HEK293 (cell line): ENCODE results near the gene PPFIA1.

ENCODE experiments used
- CTCF ChIA-PET: fragments of 350-600 bp; formaldehyde crosslinking; extraction: SDS; loops from one replicate; lab custom pipeline; 2021; ENCODE audit warnings: antibody characterized with exemption; lab: Yijun Ruan, JAX
- POLR2A ChIA-PET: fragments of 300-600 bp; formaldehyde crosslinking; extraction: SDS; loops from one replicate; lab custom pipeline; 2020; ENCODE audit warnings: antibody characterized with exemption, inconsistent platforms; lab: Yijun Ruan, JAX
- H3K27ac ChIP-seq: fragments of 200-500 bp; sonication (Bioruptor generic); 2 replicates; pipeline ENCODE4 v1.5.1; 2014; ENCODE audit warnings: low read depth, low read length, control low read depth, inconsistent platforms; ENCODE audit errors: extremely low read depth
- H3K36me3 ChIP-seq, 2 experiments: fragments of 200-500 bp in 1 of 2; sonication (Bioruptor generic) in 1 of 2; 1 replicate in 1 of 2; 2 replicates in 1 of 2; pipeline ENCODE4 v1.5.1; 2014 to 2017; ENCODE audit warnings: inconsistent platforms in 2 of 2, low read length in 2 of 2; ENCODE audit not compliant: control insufficient read depth in 2 of 2, insufficient read depth in 1 of 2
- H3K4me1 ChIP-seq: fragments of 200-500 bp; sonication (Bioruptor generic); 2 replicates; pipeline ENCODE4 v1.5.1; 2014; ENCODE audit warnings: mild to moderate bottlenecking, low read length, inconsistent platforms; ENCODE audit not compliant: control insufficient read depth, insufficient read depth
- H3K4me3 ChIP-seq: 2 replicates; pipeline ENCODE4 v1.5.1; 2011; ENCODE audit warnings: low read depth, mild to moderate bottlenecking, control low read depth, low read length, moderate library complexity
- H3K9me3 ChIP-seq: fragments of 200-500 bp; sonication (Bioruptor generic); 2 replicates; pipeline ENCODE4 v1.5.1; 2014; ENCODE audit warnings: low read depth, low read length, inconsistent platforms; ENCODE audit not compliant: control insufficient read depth, insufficient read depth
- KLF9 ChIP-seq: fragments of 450-650 bp; formaldehyde crosslinking; IDR thresholded peaks from 2 replicates; pipeline ENCODE4 v1.5.1; 2016; ENCODE audit warnings: missing biosample characterization, missing genetic modification characterization, low read depth
- MYNN ChIP-seq: fragments of 450-650 bp; formaldehyde crosslinking; IDR thresholded peaks from 2 replicates; pipeline ENCODE4 v1.5.1; 2016; ENCODE audit warnings: missing biosample characterization, missing genetic modification characterization, borderline replicate concordance
- PRDM10 ChIP-seq: fragments of 450-650 bp; formaldehyde crosslinking; IDR thresholded peaks from 2 replicates; pipeline ENCODE4 v1.5.1; 2016; ENCODE audit warnings: missing biosample characterization, missing genetic modification characterization
- ZBTB17 ChIP-seq: fragments of 450-650 bp; formaldehyde crosslinking; IDR thresholded peaks from 2 replicates; pipeline ENCODE4 v1.5.1; 2016; ENCODE audit warnings: missing biosample characterization, missing genetic modification characterization
- ZEB2 ChIP-seq: fragments of 450-650 bp; formaldehyde crosslinking; IDR thresholded peaks from 2 replicates; pipeline ENCODE4 v1.5.1; 2016; ENCODE audit warnings: missing biosample characterization, missing genetic modification characterization
- ZNF157 ChIP-seq: fragments of 450-650 bp; formaldehyde crosslinking; IDR thresholded peaks from 2 replicates; pipeline ENCODE4 v1.5.1; 2016; ENCODE audit warnings: missing biosample characterization, missing genetic modification characterization
- ZNF202 ChIP-seq: fragments of 450-650 bp; formaldehyde crosslinking; IDR thresholded peaks from 2 replicates; pipeline ENCODE4 v1.5.1; 2016; ENCODE audit warnings: missing biosample characterization, missing genetic modification characterization, borderline replicate concordance
- ZNF223 ChIP-seq: fragments of 450-650 bp; formaldehyde crosslinking; IDR thresholded peaks from 2 replicates; pipeline ENCODE4 v1.5.1; 2016; ENCODE audit warnings: missing biosample characterization, missing genetic modification characterization
- ZNF311 ChIP-seq: fragments of 450-650 bp; formaldehyde crosslinking; IDR thresholded peaks from 2 replicates; pipeline ENCODE4 v1.5.1; 2017; ENCODE audit warnings: missing biosample characterization, missing genetic modification characterization, borderline replicate concordance
- ZNF341 ChIP-seq: fragments of 450-650 bp; formaldehyde crosslinking; IDR thresholded peaks from 2 replicates; pipeline ENCODE4; 2016; ENCODE audit warnings: low read depth, missing biosample characterization, missing genetic modification characterization
- ZNF623 ChIP-seq: fragments of 450-650 bp; formaldehyde crosslinking; IDR thresholded peaks from 2 replicates; pipeline ENCODE4 v1.5.1; 2016; ENCODE audit warnings: missing biosample characterization, missing genetic modification characterization
- ZNF626 ChIP-seq: fragments of 450-650 bp; sonication (Bioruptor Pico); formaldehyde crosslinking; IDR thresholded peaks from 2 replicates; pipeline ENCODE4 v1.5.1; 2018; ENCODE audit warnings: missing biosample characterization, missing genetic modification characterization, inconsistent platforms
- ZNF791 ChIP-seq: fragments of 450-650 bp; formaldehyde crosslinking; IDR thresholded peaks from 2 replicates; pipeline ENCODE4 v1.5.1; 2016; ENCODE audit warnings: missing biosample characterization, missing genetic modification characterization

The PPFIA1 gene

GRCh38 chr11:70400643-70401042 is 130.2 kb downstream of the PPFIA1 start (continued):
- no peak for TF ChIP-seq PRDM10
- no peak for TF ChIP-seq ZNF202 (tag by site-specific recombination)

- Histone ChIP-seq H3K4me1 (no peaks in the 10 kb centered on the region), H3K9me3 (no peaks in the 10 kb centered on the region), H3K27ac (no peak overlapping the region), H3K4me3 (no peak overlapping the region), H3K36me3 (peaks cover 4 to 30% of the 10 kb centered on the region in 2 experiments)
- CTCF ChIA-PET, result interaction anchor here (1.0 kb wide), 1 partner anchor 8 kb away, joined by 3 read pairs; no protein-coding TSS in a partner anchor
- POLR2A ChIA-PET, result interaction anchor here (0.7 kb wide), 1 partner anchor 542 kb away, joined by 3 read pairs; no protein-coding TSS in a partner anchor
- TF ChIP-seq KLF9 (tag by site-specific recombination), result no peak
- no peak for TF ChIP-seq ZNF311 (tag by site-specific recombination)
- no peak for TF ChIP-seq ZNF223 (tag by site-specific recombination)
- no peak for TF ChIP-seq ZBTB17 (tag by site-specific recombination)
Measured at GRCh38 chr11:70402016-70402415, 131.5 kb downstream of the PPFIA1 start.

- TF ChIP-seq ZNF311 (tag by site-specific recombination) (no peak), ZNF791 (tag by site-specific recombination) (no peak), ZNF157 (tag by site-specific recombination) (no peak), ZEB2 (tag by site-specific recombination) (no peak), ZNF623 (tag by site-specific recombination) (no peak)
- ChIA-PET CTCF (no interaction called here), POLR2A (no interaction called here)
- Histone ChIP-seq H3K27ac (no peak overlapping the region), H3K4me1 (no peaks in the 10 kb centered on the region), H3K4me3 (no peak overlapping the region), H3K36me3 (peaks cover 4 to 37% of the 10 kb centered on the region in 2 experiments), H3K9me3 (no peaks in the 10 kb centered on the region)
Measured at GRCh38 chr11:70402685-70403084, 132.2 kb downstream of the PPFIA1 start.

GRCh38 chr11:70404244-70404643 is 133.8 kb downstream of the PPFIA1 start:
- no peak overlapping the region for H3K27ac ChIP-seq
- no peak for TF ChIP-seq ZNF341
- TF ChIP-seq MYNN (tag by site-specific recombination), result no peak
- no peak for TF ChIP-seq ZNF626 (tag by site-specific recombination)
- TF ChIP-seq, all 188 proteins: peak for 0
- H3K36me3 ChIP-seq, result peaks cover 12 to 53% of the 10 kb centered on the region in 2 experiments
- POLR2A ChIA-PET, result no interaction called here
- no peaks in the 10 kb centered on the region for H3K4me1 ChIP-seq
- H3K9me3 ChIP-seq, result no peaks in the 10 kb centered on the region
- CTCF ChIA-PET, result interaction anchor here (0.9 kb wide), 1 partner anchor 11 kb away, joined by 3 read pairs; no protein-coding TSS in a partner anchor
- no peak overlapping the region for H3K4me3 ChIP-seq
